HepG2 (cell line): Measurements from ENCODE around the gene PFAS. TPM values are rescaled to one million over a fixed set of nuclear protein-coding genes. Genes with fewer than 3 reads are reported as not detected.

Source experiments
- AGO2 ChIP-seq: fragments of 200-400 bp; formaldehyde crosslinking; optimal IDR thresholded peaks from 2 replicates; pipeline ENCODE3; 2017; ENCODE audit warnings: mild to moderate bottlenecking, low read depth, low read length, moderate library complexity
- NFIB ChIP-seq: sonication (generic); formaldehyde crosslinking; IDR thresholded peaks from 2 replicates; pipeline ENCODE4 v1.9.0; 2021; ENCODE audit warnings: missing genetic modification reagents, mild to moderate bottlenecking, borderline replicate concordance
- NFKBIZ ChIP-seq: IDR thresholded peaks from 2 replicates; pipeline ENCODE4 v1.6.1; 2018; ENCODE audit warnings: missing genetic modification reagents, missing compliant biosample characterization
- PPARG ChIP-seq: conservative IDR thresholded peaks from 2 replicates; pipeline ENCODE4 v1.6.1; 2016; ENCODE audit warnings: missing biosample characterization, missing genetic modification reagents
- RORA ChIP-seq: sonication (generic); formaldehyde crosslinking; IDR thresholded peaks from 2 replicates; pipeline ENCODE4 v1.5.0; 2020; ENCODE audit warnings: mild to moderate bottlenecking, missing genetic modification reagents, moderate library complexity
- SIX1 ChIP-seq: sonication (generic); formaldehyde crosslinking; IDR thresholded peaks from 2 replicates; pipeline ENCODE4 v1.4.0; 2020; ENCODE audit warnings: missing genetic modification reagents, borderline replicate concordance
- SOX6 ChIP-seq, 2 experiments: fragments of 450-650 bp in 1 of 2; sonication (generic) in 1 of 2; formaldehyde crosslinking in 1 of 2; IDR thresholded peaks; 2 replicates each; pipeline versions ENCODE4 v1.4.0 to v1.6.1; 2017 to 2020; ENCODE audit warnings: antibody characterized with exemption in 1 of 2, mild to moderate bottlenecking in 1 of 2, missing genetic modification reagents in 1 of 2
- XRCC5 ChIP-seq: fragments of 200-400 bp; formaldehyde crosslinking; optimal IDR thresholded peaks from 2 replicates; pipeline ENCODE3; 2017; ENCODE audit warnings: mild to moderate bottlenecking, low read length
- ZBTB42 ChIP-seq: sonication (generic); formaldehyde crosslinking; IDR thresholded peaks from 2 replicates; pipeline ENCODE4 v1.5.0; 2020; ENCODE audit warnings: mild to moderate bottlenecking, missing genetic modification reagents
- ZNF263 ChIP-seq: sonication (generic); formaldehyde crosslinking; IDR thresholded peaks from 2 replicates; pipeline ENCODE4 v1.4.0; 2020; ENCODE audit warnings: missing genetic modification reagents
- ZNF282 ChIP-seq: fragments of 450-650 bp; IDR thresholded peaks from 2 replicates; pipeline ENCODE4 v1.6.1; 2018; ENCODE audit not compliant: partially characterized antibody
- ZNF331 ChIP-seq: sonication (generic); formaldehyde crosslinking; IDR thresholded peaks from 2 replicates; pipeline ENCODE4 v1.4.0; 2020; ENCODE audit warnings: missing genetic modification reagents
- ZNF530 ChIP-seq: sonication (generic); formaldehyde crosslinking; IDR thresholded peaks from 2 replicates; pipeline ENCODE4 v1.5.0; 2020; ENCODE audit warnings: low read depth, mild to moderate bottlenecking, missing genetic modification reagents
- polyA plus RNA-seq, 8 experiments: library from polyadenylated mRNA; depleted of rRNA in 3 of 8; stranded (reverse) in 7 of 8; unstranded in 1 of 8; fragments of >200 nt; fragmentation: Illumina TruSeq in 4 of 8; extraction: Trizol in 4 of 8; gene quantifications; 2 replicates each; pipeline versions ENCODE4 v1.2.1 to v1.2.3, GENCODE V29; 2011 to 2016; ENCODE audit warnings: low read depth in 4 of 8, missing spikeins in 1 of 8, mixed read lengths in 1 of 8; ENCODE audit not compliant: insufficient read depth in 1 of 8
- total RNA-seq, 5 experiments: library from RNA; depleted of rRNA; stranded (reverse); fragments of >200 nt; fragmentation: Illumina TruSeq; extraction: Trizol; gene quantifications; 2 replicates each; pipeline ENCODE4 v1.2.3, GENCODE V29; 2016; ENCODE audit warnings: low read depth in 1 of 5
- TF ChIP-seq, protein P1 (sequence below): sonication (generic); formaldehyde crosslinking; IDR thresholded peaks from 2 replicates; pipeline ENCODE4 v1.9.0; 2021; ENCODE audit warnings: mild to moderate bottlenecking, missing genetic modification reagents
- TF ChIP-seq, protein P2 (sequence below): sonication (generic); formaldehyde crosslinking; IDR thresholded peaks from 2 replicates; pipeline ENCODE4 v1.9.0; 2021; ENCODE audit warnings: missing genetic modification reagents, borderline replicate concordance
- TF ChIP-seq, protein P3 (sequence below): sonication (generic); formaldehyde crosslinking; IDR thresholded peaks from 2 replicates; pipeline ENCODE4 v1.4.0; 2020; ENCODE audit warnings: missing genetic modification reagents, mild to moderate bottlenecking, borderline replicate concordance
- TF ChIP-seq, protein P4 (sequence below): sonication (generic); formaldehyde crosslinking; IDR thresholded peaks from 2 replicates; pipeline ENCODE4 v1.4.0; 2020; ENCODE audit warnings: mild to moderate bottlenecking, missing genetic modification reagents

PFAS gene
- total and polyA plus RNA-seq, 2 of the 13 experiments (the other 11 are each of a cell fraction or from before 2014, with no cell fraction given): 49.4 to 58.2 TPM

DNA sequence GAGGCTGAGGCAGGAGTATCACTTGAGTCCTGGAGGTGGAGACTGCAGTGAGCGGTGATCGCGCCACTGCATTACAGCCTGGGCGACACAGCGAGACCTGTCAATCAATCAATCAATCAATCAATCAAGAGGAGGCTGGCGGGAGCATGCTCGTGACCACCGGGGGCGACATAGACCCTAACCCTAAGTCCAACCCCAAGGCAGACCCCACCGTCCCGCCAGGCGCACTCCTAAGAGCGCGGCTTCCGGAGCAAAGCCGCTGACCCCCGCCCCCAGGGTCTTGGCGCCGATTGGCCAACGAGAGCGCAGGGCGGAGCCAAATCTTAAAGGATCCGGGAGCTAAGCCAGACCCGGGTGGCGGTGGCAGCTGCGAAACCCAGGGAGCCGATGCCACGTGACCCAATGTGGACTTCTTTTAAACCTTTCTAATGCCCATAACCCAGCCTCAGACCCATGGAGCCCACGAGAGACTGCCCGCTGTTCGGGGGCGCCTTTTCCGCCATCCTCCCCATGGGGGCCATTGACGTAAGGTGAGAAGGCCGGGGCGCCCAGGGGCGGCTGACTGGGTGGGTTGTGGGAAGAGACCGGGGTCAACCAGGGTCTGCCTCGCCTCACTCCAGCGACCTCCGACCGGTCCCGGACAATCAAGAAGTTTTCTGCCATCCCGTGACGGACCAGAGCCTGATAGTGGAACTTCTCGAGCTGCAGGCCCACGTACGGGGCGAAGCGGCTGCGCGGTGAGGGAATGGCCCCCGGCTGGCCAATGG lies 39.4 kb downstream of the PFAS start, which contains the start of gene RANGRF (continued):
- TF ChIP-seq SOX6 (IDR thresholded peaks at IDR 0.05) (no peak), SOX6 (CRISPR knock-in tag; IDR thresholded peaks at IDR 0.05) (peak; percentile 43; the same call in 1 of the 2 replicates), AGO2 (peak; percentile 68), NFIB (CRISPR knock-in tag) (no peak), ZNF530 (CRISPR knock-in tag) (peak; percentile 70; the same call in 1 of the 2 replicates), RORA (CRISPR knock-in tag) (no peak), ZNF263 (CRISPR knock-in tag) (no peak), SIX1 (CRISPR knock-in tag) (no peak), ZNF282 (no peak), NFKBIZ (CRISPR knock-in tag) (peak; percentile 48; the same call in 1 of the 2 replicates), XRCC5 (peak; percentile 48), ZBTB42 (CRISPR knock-in tag) (no peak), PPARG (CRISPR knock-in tag) (no peak), ZNF331 (CRISPR knock-in tag) (0 out of 2 replicates have a peak, but pooled peaks have one; percentile 16)
- TF ChIP-seq, protein P1, sequence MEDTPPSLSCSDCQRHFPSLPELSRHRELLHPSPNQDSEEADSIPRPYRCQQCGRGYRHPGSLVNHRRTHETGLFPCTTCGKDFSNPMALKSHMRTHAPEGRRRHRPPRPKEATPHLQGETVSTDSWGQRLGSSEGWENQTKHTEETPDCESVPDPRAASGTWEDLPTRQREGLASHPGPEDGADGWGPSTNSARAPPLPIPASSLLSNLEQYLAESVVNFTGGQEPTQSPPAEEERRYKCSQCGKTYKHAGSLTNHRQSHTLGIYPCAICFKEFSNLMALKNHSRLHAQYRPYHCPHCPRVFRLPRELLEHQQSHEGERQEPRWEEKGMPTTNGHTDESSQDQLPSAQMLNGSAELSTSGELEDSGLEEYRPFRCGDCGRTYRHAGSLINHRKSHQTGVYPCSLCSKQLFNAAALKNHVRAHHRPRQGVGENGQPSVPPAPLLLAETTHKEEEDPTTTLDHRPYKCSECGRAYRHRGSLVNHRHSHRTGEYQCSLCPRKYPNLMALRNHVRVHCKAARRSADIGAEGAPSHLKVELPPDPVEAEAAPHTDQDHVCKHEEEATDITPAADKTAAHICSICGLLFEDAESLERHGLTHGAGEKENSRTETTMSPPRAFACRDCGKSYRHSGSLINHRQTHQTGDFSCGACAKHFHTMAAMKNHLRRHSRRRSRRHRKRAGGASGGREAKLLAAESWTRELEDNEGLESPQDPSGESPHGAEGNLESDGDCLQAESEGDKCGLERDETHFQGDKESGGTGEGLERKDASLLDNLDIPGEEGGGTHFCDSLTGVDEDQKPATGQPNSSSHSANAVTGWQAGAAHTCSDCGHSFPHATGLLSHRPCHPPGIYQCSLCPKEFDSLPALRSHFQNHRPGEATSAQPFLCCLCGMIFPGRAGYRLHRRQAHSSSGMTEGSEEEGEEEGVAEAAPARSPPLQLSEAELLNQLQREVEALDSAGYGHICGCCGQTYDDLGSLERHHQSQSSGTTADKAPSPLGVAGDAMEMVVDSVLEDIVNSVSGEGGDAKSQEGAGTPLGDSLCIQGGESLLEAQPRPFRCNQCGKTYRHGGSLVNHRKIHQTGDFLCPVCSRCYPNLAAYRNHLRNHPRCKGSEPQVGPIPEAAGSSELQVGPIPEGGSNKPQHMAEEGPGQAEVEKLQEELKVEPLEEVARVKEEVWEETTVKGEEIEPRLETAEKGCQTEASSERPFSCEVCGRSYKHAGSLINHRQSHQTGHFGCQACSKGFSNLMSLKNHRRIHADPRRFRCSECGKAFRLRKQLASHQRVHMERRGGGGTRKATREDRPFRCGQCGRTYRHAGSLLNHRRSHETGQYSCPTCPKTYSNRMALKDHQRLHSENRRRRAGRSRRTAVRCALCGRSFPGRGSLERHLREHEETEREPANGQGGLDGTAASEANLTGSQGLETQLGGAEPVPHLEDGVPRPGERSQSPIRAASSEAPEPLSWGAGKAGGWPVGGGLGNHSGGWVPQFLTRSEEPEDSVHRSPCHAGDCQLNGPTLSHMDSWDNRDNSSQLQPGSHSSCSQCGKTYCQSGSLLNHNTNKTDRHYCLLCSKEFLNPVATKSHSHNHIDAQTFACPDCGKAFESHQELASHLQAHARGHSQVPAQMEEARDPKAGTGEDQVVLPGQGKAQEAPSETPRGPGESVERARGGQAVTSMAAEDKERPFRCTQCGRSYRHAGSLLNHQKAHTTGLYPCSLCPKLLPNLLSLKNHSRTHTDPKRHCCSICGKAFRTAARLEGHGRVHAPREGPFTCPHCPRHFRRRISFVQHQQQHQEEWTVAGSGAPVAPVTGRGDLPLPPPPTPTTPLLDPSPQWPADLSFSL: no peak
- TF ChIP-seq, protein P2, sequence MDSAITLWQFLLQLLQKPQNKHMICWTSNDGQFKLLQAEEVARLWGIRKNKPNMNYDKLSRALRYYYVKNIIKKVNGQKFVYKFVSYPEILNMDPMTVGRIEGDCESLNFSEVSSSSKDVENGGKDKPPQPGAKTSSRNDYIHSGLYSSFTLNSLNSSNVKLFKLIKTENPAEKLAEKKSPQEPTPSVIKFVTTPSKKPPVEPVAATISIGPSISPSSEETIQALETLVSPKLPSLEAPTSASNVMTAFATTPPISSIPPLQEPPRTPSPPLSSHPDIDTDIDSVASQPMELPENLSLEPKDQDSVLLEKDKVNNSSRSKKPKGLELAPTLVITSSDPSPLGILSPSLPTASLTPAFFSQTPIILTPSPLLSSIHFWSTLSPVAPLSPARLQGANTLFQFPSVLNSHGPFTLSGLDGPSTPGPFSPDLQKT (CRISPR knock-in tag): no peak
- TF ChIP-seq, protein P3, sequence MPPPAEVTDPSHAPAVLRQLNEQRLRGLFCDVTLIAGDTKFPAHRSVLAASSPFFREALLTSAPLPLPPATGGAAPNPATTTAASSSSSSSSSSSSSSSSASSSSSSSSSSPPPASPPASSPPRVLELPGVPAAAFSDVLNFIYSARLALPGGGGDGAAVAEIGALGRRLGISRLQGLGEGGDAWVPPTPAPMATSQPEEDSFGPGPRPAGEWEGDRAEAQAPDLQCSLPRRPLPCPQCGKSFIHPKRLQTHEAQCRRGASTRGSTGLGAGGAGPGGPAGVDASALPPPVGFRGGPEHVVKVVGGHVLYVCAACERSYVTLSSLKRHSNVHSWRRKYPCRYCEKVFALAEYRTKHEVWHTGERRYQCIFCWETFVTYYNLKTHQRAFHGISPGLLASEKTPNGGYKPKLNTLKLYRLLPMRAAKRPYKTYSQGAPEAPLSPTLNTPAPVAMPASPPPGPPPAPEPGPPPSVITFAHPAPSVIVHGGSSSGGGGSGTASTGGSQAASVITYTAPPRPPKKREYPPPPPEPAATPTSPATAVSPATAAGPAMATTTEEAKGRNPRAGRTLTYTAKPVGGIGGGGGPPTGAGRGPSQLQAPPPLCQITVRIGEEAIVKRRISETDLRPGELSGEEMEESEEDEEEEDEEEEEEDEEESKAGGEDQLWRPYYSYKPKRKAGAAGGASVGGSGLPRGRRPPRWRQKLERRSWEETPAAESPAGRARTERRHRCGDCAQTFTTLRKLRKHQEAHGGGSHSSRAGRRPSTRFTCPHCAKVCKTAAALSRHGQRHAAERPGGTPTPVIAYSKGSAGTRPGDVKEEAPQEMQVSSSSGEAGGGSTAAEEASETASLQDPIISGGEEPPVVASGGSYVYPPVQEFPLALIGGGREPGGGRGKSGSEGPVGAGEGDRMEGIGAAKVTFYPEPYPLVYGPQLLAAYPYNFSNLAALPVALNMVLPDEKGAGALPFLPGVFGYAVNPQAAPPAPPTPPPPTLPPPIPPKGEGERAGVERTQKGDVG (CRISPR knock-in tag): no peak
- TF ChIP-seq, protein P4, sequence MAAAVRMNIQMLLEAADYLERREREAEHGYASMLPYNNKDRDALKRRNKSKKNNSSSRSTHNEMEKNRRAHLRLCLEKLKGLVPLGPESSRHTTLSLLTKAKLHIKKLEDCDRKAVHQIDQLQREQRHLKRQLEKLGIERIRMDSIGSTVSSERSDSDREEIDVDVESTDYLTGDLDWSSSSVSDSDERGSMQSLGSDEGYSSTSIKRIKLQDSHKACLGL: peak; percentile 42; the same call in 1 of the 2 replicates
